Posterior vena cava (tissue), 2 donors: Measurements from ENCODE around the gene LRRC14B. TPM values are rescaled to one million over a fixed set of nuclear protein-coding genes. Genes with fewer than 3 reads are reported as not detected.
A peak's percentile ranks its signal among the peaks of the same experiment; 100 is the strongest.
"Not testable (repeated sequence)": the region's sequence is repeated elsewhere in the genome, so short reads cannot be mapped to it uniquely, and the experiment has no call there.

Experiments used
- DNase-seq: peaks from one replicate; pipeline ENCODE4 v3.0.0-alpha.2; 2020; ENCODE audit warnings: low spot score
- intact Hi-C, 2 donors: fragments of 100-400 bp; cut with DNase I; formaldehyde crosslinking; loops; one replicate each; pipeline versions ENCODE4 v1.14.1 to v1.14.2; 2022 to 2023
- total RNA-seq, 2 donors: library from RNA; stranded (reverse); fragmentation: NEBNext Ultra II Directional; extraction: Animal tissue kit (Norgen Biotek cat#: 25700); gene quantifications; one replicate each; pipeline ENCODE4 v1.2.1, GENCODE V29; 2021
- donor health status: DM: yes; HTN: yes; CAD: no.
- donor health status: DM: yes; HTN: yes; CAD: no.

LRRC14B gene
- total RNA-seq, 2 donors from 2014 or later, result not detected

DNA sequence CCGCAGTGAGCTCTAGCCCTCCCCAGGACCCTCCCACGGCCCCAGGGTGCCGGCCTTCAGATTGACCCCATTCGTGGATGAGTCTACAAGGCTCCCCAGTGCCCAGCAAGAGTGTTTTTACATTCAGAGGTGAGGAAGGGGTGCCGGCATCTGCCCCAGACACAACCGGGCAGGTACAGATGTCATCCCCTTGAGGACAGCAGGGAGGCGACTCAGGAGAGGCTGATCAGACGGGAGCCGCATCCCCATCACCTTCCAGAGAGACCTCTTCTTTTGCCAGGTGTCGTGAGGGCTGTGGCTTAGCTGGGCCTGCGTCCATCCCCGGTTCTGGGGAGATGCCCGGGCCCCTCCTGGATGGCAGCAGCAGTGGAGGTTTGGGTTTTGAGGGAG, 4.3 kb upstream of the LRRC14B start:
- intact Hi-C loops, result no loop called here
- no peak for DNase-seq

- no peak for DNase-seq
- intact Hi-C loops, result no loop called here
Measured at GRCh38 chr5:187617-188451, 3.5 kb upstream of the LRRC14B start.

GRCh38 chr5:188488-189481, 2.5 kb upstream of the LRRC14B start:
- intact Hi-C loops, result no loop called here
- DNase-seq, result peak; percentile 96

- DNase-seq, result peak; percentile 67
- intact Hi-C loops, result no loop called here
Measured at GRCh38 chr5:189486-189885, 1.8 kb upstream of the LRRC14B start.

DNA sequence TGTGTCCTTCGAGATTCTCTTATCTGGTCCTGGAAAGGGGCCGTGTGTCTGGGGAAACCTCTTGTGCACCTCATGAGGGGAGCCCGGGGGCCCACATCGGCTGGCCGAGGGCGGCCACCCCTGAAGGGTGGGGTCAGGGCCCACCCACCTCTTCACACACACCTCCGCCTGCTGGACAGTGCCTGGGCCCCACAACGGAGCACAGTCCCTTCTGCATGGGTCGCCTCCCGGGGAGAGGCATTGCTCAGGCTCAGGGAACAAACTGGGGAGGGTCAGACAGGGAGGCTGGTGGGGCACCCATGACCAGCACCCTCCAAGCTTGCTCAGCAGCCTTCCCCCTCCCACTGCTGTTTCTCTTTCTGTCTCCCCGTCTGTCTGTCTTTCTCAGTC, 1.3 kb upstream of the LRRC14B start:
- intact Hi-C loops, result loop anchor here in 1 of 2 donors (5.0 kb wide), 1 partner anchor 802 kb away; no protein-coding TSS in a partner anchor
- DNase-seq, result peak; percentile 69

DNA sequence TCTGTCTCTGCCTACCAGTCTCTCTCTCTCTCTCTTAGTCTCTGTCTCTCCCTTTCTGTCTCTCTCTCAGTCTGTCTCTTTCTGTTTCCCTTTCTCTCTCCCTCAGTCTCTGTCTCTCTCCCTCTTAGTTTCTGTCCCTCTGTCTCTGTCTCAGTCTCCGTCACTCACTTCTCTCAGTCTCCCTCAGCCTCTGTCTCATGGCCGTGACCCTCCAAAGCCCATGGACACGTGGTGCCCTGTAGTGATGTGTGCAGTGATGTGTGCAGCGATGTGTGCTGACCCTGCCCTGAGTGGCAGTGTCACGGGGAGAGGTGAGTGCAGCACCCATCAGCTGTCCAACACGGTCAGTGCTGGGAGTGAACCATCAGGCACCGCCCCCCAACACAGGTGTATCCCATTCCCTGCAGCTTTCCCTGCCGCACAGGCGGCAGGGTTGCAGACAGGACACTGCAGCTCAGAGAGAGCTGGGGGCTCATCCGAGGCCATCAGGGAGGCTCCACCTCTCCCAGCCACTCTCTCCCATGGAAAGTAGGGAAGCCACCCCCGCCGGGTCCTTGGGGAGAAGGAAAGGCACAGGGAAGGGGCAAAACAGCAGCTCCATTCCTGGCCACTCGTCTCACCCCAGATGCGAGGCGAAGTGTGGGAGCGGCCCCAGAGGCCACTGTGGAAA, 794 bp upstream of the LRRC14B start:
- peak; percentile 71 for DNase-seq
- intact Hi-C loops, result loop anchor here in 1 of 2 donors (5.0 kb wide), 1 partner anchor 802 kb away; no protein-coding TSS in a partner anchor

GRCh38 chr5:191949-192690, 825 bp downstream of the LRRC14B start:
- intact Hi-C loops, result loop anchor here in 1 of 2 donors (5.0 kb wide), 1 partner anchor 800 kb away; no protein-coding TSS in a partner anchor
- DNase-seq, result peak; percentile 71

- intact Hi-C loops, result loop anchor here in 1 of 2 donors (5.0 kb wide), 1 partner anchor 800 kb away; no protein-coding TSS in a partner anchor
- DNase-seq, result no peak
Measured at GRCh38 chr5:192691-192969, 1.3 kb downstream of the LRRC14B start.

DNA sequence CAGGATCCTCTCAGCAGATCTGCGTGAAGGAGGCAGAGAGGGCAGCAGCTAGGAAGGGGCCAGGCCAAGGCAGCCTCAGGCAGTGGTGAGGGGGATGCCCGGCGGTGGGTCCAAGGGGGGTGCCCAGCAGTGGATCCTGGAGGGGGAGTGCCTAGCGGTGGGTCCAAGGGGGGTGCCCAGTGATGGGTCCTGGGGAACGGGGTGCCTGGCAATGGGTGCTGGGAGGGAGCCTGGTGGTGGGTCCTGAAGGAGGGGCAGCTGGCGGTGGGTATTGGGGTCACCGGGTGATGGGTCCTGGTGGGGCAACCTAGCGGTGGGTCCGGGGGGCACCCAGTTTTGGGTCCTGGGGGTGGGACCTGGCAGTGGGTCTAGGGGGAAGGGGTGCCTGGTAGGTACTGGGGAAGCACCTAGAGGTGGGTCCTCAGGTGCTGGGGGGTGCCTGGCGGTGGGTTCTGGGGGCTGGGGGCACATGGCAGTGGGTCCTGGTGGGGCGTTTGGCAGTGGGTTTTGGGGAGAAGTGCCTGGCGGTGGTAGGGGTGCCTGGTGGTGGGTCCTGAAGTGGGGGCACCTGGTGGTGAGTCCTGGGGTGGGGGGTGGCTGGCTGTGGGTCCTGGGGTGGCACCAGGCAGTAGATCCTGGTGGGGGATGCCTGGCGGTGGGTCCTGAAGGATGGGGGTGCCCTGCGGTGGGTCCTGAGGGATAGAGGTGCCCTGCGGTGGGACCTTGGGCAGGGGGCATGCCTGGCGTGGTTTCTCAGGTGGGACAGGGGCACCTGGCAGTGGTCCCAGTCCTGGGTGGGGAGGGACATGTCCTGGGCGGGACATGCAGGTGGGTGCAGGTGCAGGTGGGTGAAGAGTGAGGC, 1.9 kb downstream of the LRRC14B start:
- DNase-seq, result peak; percentile 72

GRCh38 chr5:194102-194501, 2.8 kb downstream of the LRRC14B start:
- intact Hi-C loops, result loop anchor here in 1 of 2 donors (5.0 kb wide), 1 partner anchor 798 kb away; no protein-coding TSS in a partner anchor
- peak; percentile 73 for DNase-seq

More for the DNA sequence above, 1.9 kb downstream of the LRRC14B start:
- intact Hi-C loops, result loop anchor here in 1 of 2 donors (5.0 kb wide), 1 partner anchor 799 kb away; no protein-coding TSS in a partner anchor

DNA sequence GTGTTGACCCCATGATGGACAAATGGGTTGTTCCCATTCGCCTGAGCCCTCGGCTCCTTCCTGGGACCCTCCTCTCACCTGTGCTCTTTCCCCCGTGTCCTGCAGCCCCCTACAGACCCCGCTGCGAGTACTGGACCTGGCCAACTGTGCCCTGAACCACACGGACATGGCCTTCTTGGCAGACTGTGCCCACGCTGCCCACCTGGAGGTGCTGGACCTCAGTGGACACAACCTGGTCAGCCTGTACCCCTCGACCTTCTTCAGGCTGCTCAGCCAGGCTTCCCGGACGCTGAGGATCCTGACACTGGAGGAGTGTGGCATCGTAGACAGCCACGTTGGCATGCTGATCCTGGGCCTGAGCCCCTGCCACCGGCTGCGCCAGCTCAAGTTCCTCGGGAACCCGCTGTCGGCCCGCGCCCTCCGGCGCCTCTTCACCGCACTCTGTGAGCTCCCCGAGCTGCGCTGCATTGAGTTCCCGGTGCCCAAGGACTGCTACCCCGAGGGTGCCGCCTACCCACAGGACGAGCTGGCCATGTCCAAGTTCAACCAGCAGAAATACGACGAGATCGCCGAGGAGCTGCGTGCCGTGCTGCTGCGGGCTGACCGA, 3.4 kb downstream of the LRRC14B start:
- intact Hi-C loops, result loop anchor here in 1 of 2 donors (5.0 kb wide), 1 partner anchor 798 kb away; no protein-coding TSS in a partner anchor
- peak; percentile 73 for DNase-seq

- intact Hi-C loops, result no loop called here
- peak; percentile 65 for DNase-seq
Measured at GRCh38 chr5:195401-196160, 4.3 kb downstream of the LRRC14B start.

DNA sequence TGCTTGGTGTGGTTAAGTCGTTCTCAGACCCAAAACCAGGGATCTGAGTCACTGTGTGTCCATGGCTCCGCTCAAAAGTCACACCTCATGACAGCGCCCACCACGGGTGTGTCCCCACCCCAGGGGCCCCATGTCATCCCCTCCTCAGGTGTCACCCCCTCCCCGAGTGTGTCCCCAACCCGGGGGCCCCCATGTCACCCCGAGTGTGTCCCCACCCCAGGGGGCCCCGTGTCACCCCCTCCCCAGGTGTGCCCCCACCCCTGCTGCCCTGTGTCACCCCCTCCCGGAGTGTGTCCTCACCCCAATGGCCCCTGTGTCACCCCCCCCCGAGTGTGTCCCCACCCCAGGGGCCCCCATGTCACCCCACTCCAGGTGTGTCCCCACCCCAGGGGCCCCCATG, 5.1 kb downstream of the LRRC14B start:
- intact Hi-C loops, result no loop called here
- no peak for DNase-seq

DNA sequence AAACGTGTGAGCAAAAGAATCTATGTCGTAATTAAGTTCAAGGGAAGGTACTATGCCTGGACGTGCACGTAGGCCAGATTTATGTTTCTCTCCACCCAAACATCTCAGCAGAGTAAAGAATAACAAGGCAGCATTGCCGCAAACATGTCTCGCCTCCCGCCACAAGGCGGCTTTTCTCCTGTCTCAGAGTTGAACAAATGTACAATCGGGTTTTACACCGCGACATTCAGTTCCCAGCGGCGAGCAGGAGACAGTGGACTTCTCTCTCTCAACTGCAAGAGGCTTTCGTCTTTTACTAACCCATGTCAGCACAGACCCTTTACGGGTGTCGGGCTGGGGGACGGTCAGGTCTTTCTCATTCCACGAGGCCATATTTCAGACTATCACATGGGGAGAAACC, 5.7 kb downstream of the LRRC14B start:
- intact Hi-C loops, DNase-seq: not testable (repeated sequence)

DNA sequence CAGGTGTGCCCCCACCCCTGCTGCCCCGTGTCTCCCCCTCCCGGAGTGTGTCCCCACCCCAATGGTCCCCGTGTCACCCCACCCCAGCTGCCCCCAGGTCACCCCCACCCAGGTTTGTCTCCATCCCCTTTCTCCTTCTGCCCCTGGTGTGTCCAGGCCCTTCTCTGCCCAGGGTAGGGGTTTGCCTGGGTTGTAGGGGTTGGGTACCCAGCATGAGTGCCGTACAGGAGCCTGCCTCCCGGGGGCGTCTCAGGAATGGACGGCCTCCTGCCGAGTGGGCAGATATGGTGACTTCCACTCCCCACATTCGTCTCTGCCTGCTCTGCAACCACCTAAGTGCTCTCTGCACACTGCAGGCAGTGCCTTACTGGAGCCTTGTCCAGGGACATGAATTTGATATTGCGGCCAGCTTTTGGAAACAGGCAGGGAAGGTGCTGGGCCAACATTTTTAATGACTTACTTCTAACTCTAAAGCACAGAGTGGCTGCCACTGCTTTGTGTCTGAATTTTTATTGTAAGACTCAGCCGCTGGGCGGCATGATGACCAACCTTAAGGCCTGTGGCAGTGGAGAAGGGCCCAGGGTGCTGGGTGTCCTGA, 6.7 kb downstream of the LRRC14B start:
- intact Hi-C loops, result no loop called here
- DNase-seq, result no peak

GRCh38 chr5:198516-199196, 7.4 kb downstream of the LRRC14B start:
- intact Hi-C loops, result no loop called here
- no peak for DNase-seq
